ENCODE results near the gene GARIN6. TPM values are rescaled to one million over a fixed set of nuclear protein-coding genes. Genes with fewer than 3 reads are reported as not detected.
A peak's percentile ranks its signal among the peaks of the same experiment; 100 is the strongest.

GARIN6 gene
- total and polyA plus RNA-seq, 2 experiments from 2014 or later = not detected

- Histone ChIP-seq H3K27ac (no peak overlapping the region), H3K9me3 (ENCODE audit: low read depth) (no peaks in the 10 kb centered on the region), H3K36me3 (no peaks in the 10 kb centered on the region), H3K4me3 (no peak overlapping the region), H3K4me1 (ENCODE audit: low read depth) (no peaks in the 10 kb centered on the region), H3K27me3 (no peaks in the 10 kb centered on the region)
- TF ChIP-seq CTCF (IDR thresholded peaks at IDR 0.05; ENCODE audit: low read depth, low read length) = no peak
- DNase-seq (ENCODE audit: low read depth in 1 of 2, low spot score in 1 of 2) = no peak
These were observed 2.9 kb upstream of the GARIN6 start for GRCh38 chr12:99644629-99645028.

- H3K4me1 ChIP-seq (ENCODE audit: low read depth) = no peaks in the 10 kb centered on the region
- no peak for TF ChIP-seq CTCF (IDR thresholded peaks at IDR 0.05; ENCODE audit: low read depth, low read length)
- no peak overlapping the region for H3K27ac ChIP-seq
- H3K9me3 ChIP-seq (ENCODE audit: low read depth) = no peaks in the 10 kb centered on the region
- DNase-seq (ENCODE audit: low read depth in 1 of 2, low spot score in 1 of 2) = no peak
- no peaks in the 10 kb centered on the region for H3K27me3 ChIP-seq
- H3K36me3 ChIP-seq = no peaks in the 10 kb centered on the region
- no peak overlapping the region for H3K4me3 ChIP-seq
These were observed 630 bp downstream of the GARIN6 start for GRCh38 chr12:99648183-99648582.

GRCh38 chr12:99649551-99649950 is 2.0 kb downstream of the GARIN6 start:
- Histone ChIP-seq H3K27me3 (no peaks in the 10 kb centered on the region), H3K36me3 (no peaks in the 10 kb centered on the region), H3K27ac (no peak overlapping the region), H3K4me3 (no peak overlapping the region), H3K4me1 (ENCODE audit: low read depth) (no peaks in the 10 kb centered on the region), H3K9me3 (ENCODE audit: low read depth) (no peaks in the 10 kb centered on the region)
- TF ChIP-seq CTCF (IDR thresholded peaks at IDR 0.05; ENCODE audit: low read depth, low read length) = no peak
- DNase-seq (ENCODE audit: low read depth in 1 of 2, low spot score in 1 of 2) = peak in 1 of 2 donors; percentile 18

- no peak for TF ChIP-seq CTCF (IDR thresholded peaks at IDR 0.05; ENCODE audit: low read depth, low read length)
- H3K27me3 ChIP-seq = no peaks in the 10 kb centered on the region
- H3K4me1 ChIP-seq (ENCODE audit: low read depth) = no peaks in the 10 kb centered on the region
- peak in 1 of 2 donors; percentile 8 for DNase-seq (ENCODE audit: low read depth in 1 of 2, low spot score in 1 of 2)
- no peak overlapping the region for H3K4me3 ChIP-seq
- H3K36me3 ChIP-seq = no peaks in the 10 kb centered on the region
- no peak overlapping the region for H3K27ac ChIP-seq
- no peaks in the 10 kb centered on the region for H3K9me3 ChIP-seq (ENCODE audit: low read depth)
These were observed 11.3 kb downstream of the GARIN6 start for GRCh38 chr12:99658671-99659349.

- TF ChIP-seq CTCF (IDR thresholded peaks at IDR 0.05; ENCODE audit: low read depth, low read length) = no peak
- H3K4me3 ChIP-seq = no peak overlapping the region
- H3K27me3 ChIP-seq = no peaks in the 10 kb centered on the region
- no peaks in the 10 kb centered on the region for H3K9me3 ChIP-seq (ENCODE audit: low read depth)
- no peaks in the 10 kb centered on the region for H3K4me1 ChIP-seq (ENCODE audit: low read depth)
- H3K36me3 ChIP-seq = no peaks in the 10 kb centered on the region
- H3K27ac ChIP-seq = no peak overlapping the region
- no peak for DNase-seq (ENCODE audit: low read depth in 1 of 2, low spot score in 1 of 2)
These were observed 23.1 kb downstream of the GARIN6 start for GRCh38 chr12:99670635-99671034.

All from cardiac muscle cell (in vitro differentiated cells and primary cell).